B cell (primary cell): Measurements from ENCODE around the gene ATG7. TPM values are rescaled to one million over a fixed set of nuclear protein-coding genes. Genes with fewer than 3 reads are reported as not detected.

Experiments used
- ATAC-seq: fragments of 200-7000 bp; cut with Tn5 transposase; one replicate; pipeline ENCODE4 v1.10.0; 2021; ENCODE audit warnings: low read depth, mild to moderate bottlenecking, moderate number of reproducible peaks, moderate library complexity
- CTCF ChIA-PET: fragments of 350-600 bp; sonication (Branson Sonifier 250); formaldehyde crosslinking; loops from one replicate; lab custom pipeline; 2021; ENCODE audit warnings: antibody characterized with exemption, inconsistent platforms; lab: Charles Lee
- POLR2A ChIA-PET: fragments of 350-600 bp; sonication (Branson Sonifier 250); formaldehyde crosslinking; loops from one replicate; lab custom pipeline; 2021; ENCODE audit warnings: antibody characterized with exemption; lab: Charles Lee
- DNase-seq: peaks from one replicate; pipeline ENCODE4 v3.0.0; 2013
- H2AFZ ChIP-seq: 2 replicates; pipeline ENCODE4 v1.6.1; 2012; ENCODE audit warnings: mild to moderate bottlenecking, low read depth, low read length; ENCODE audit not compliant: insufficient read depth, poor library complexity, severe bottlenecking
- H3K27ac ChIP-seq, 2 donors: 1 replicate in 1 of 2; 2 replicates in 1 of 2; pipeline ENCODE4 v1.5.1; 2012 to 2013; ENCODE audit warnings: low read length in 2 of 2, mild to moderate bottlenecking in 2 of 2, moderate library complexity in 1 of 2
- H3K27me3 ChIP-seq, 4 experiments: fragments of 200-600 bp in 1 of 4; sonication (generic) in 1 of 4; replicated peaks in 1 of 4; 1 replicate in 2 of 4; 2 replicates in 2 of 4; pipeline versions ENCODE4 v1.6.1 to v1.7.0; 2013 to 2016; ENCODE audit warnings: low read length in 3 of 4, mild to moderate bottlenecking in 2 of 4, mixed read lengths in 1 of 4, moderate library complexity in 1 of 4; ENCODE audit not compliant: insufficient read depth in 4 of 4, control insufficient read depth in 3 of 4; ENCODE audit errors: control extremely low read depth in 1 of 4
- H3K36me3 ChIP-seq, 2 experiments: replicated peaks in 1 of 2; 1 replicate in 1 of 2; 2 replicates in 1 of 2; pipeline versions ENCODE4 v1.6.1 to v1.7.1; 2013; ENCODE audit warnings: low read length in 1 of 2; ENCODE audit not compliant: insufficient read depth in 2 of 2, control insufficient read depth in 1 of 2; ENCODE audit errors: control extremely low read depth in 1 of 2, extremely low read depth in 1 of 2
- H3K4me1 ChIP-seq, 2 donors: fragments of 200-600 bp in 1 of 2; sonication (generic) in 1 of 2; 1 replicate in 1 of 2; 2 replicates in 1 of 2; pipeline versions ENCODE4 v1.5.1 to v1.6.1; 2013 to 2017; ENCODE audit warnings: low read length in 2 of 2; ENCODE audit not compliant: control insufficient read depth in 2 of 2, insufficient read depth in 2 of 2
- H3K4me2 ChIP-seq: replicated peaks from 2 replicates; pipeline ENCODE3; 2012; ENCODE audit warnings: mild to moderate bottlenecking, low read depth, low read length; ENCODE audit not compliant: poor library complexity, severe bottlenecking
- H3K4me3 ChIP-seq, 5 experiments: fragments of 200-600 bp in 1 of 5; sonication (generic) in 1 of 5; 1 replicate in 3 of 5; 2 replicates in 2 of 5; pipeline versions ENCODE4 v1.5.1 to v1.7.0; 2011 to 2016; ENCODE audit warnings: low read length in 4 of 5, mild to moderate bottlenecking in 4 of 5, low read depth in 2 of 5, control low read depth in 1 of 5, moderate library complexity in 1 of 5; ENCODE audit not compliant: insufficient read depth in 1 of 5; ENCODE audit errors: control extremely low read depth in 1 of 5, extremely low read depth in 1 of 5
- H3K79me2 ChIP-seq: fragments of 200-600 bp; sonication (generic); one replicate; pipeline ENCODE4 v1.6.0; 2016; ENCODE audit warnings: low read length; ENCODE audit not compliant: control insufficient read depth, insufficient read depth
- H3K9ac ChIP-seq: fragments of 200-600 bp; sonication (generic); 2 replicates; pipeline ENCODE4 v1.6.1; 2017; ENCODE audit warnings: mild to moderate bottlenecking, low read length, moderate library complexity
- H3K9me3 ChIP-seq, 3 donors: one replicate each; pipeline versions ENCODE4 v1.6.1 to v1.7.1; 2013; ENCODE audit warnings: low read length in 2 of 3; ENCODE audit not compliant: control insufficient read depth in 2 of 3, insufficient read depth in 1 of 3; ENCODE audit errors: control extremely low read depth in 1 of 3
- H4K20me1 ChIP-seq: 2 replicates; pipeline ENCODE4 v1.6.0; 2012; ENCODE audit warnings: mild to moderate bottlenecking, low read length; ENCODE audit not compliant: insufficient read depth, control insufficient read depth, poor library complexity, severe bottlenecking
- H3K27ac Mint-ChIP-seq: one replicate; pipeline ENCODE4 v1.8.0; 2021; ENCODE audit warnings: mixed read lengths
- H3K27me3 Mint-ChIP-seq: one replicate; pipeline ENCODE4 v1.8.0; 2021; ENCODE audit warnings: mixed read lengths
- H3K4me1 Mint-ChIP-seq: one replicate; pipeline ENCODE4 v1.8.0; 2021; ENCODE audit warnings: mixed read lengths
- H3K4me3 Mint-ChIP-seq: one replicate; pipeline ENCODE4 v1.8.0; 2021; ENCODE audit warnings: mixed read lengths
- H3K9me3 Mint-ChIP-seq: one replicate; pipeline ENCODE4 v1.8.0; 2022; ENCODE audit warnings: mixed read lengths; ENCODE audit not compliant: insufficient read depth
- CTCF ChIP-seq: fragments of 200-600 bp; IDR thresholded peaks from one replicate; pipeline ENCODE4 v1.8.0; 2022; ENCODE audit warnings: antibody characterized with exemption, mild to moderate bottlenecking
- EZH2 ChIP-seq: IDR thresholded peaks from 2 replicates; pipeline ENCODE4 v1.6.1; 2012; ENCODE audit warnings: borderline replicate concordance, low read depth, mild to moderate bottlenecking, moderate library complexity, low read length; ENCODE audit not compliant: insufficient read depth, poor library complexity, severe bottlenecking
- WGBS: methylation state at CpG from one replicate; pipeline ENCODE4 v1.1.5; 2013; ENCODE audit warnings: missing lambda C conversion rate; ENCODE audit not compliant: insufficient coverage; 5-methylcytosine and 5-hydroxymethylcytosine counted together
- intact Hi-C: fragments of 100-400 bp; cut with micrococcal nuclease; formaldehyde crosslinking; loops from one replicate; pipeline ENCODE4 v1.10.0; 2022
- polyA plus RNA-seq: library from polyadenylated mRNA; depleted of rRNA; stranded (reverse); fragments of >200 nt; gene quantifications from 2 replicates; pipeline ENCODE4 v1.2.3, GENCODE V29; 2012
- total RNA-seq, 2 donors: library from RNA; stranded (reverse); fragments of 120-200 nt in 1 of 2; gene quantifications; 1 replicate in 1 of 2; 2 replicates in 1 of 2; pipeline versions ENCODE4 v1.2.3 to v1.2.4, GENCODE V29; 2013 to 2022

Gene ATG7
- total and polyA plus RNA-seq, 2 donors (not counting 1 experiment from before 2014, with no cell fraction given) = 13.9 to 66.4 TPM

GRCh38 chr3:11287404-11287803, 15.2 kb downstream of the ATG7 start:
- no peaks in the 10 kb centered on the region for H3K27me3 Mint-ChIP-seq
- H3K9me3 Mint-ChIP-seq = no peaks in the 10 kb centered on the region
- ChIA-PET CTCF (interaction anchor here (0.6 to 4.3 kb wide), 5 partner anchors 14 to 1025 kb away, joined by 3 to 30 read pairs (median 7); partner anchors contain the start of gene ATG7), POLR2A (interaction anchor here (0.6 to 2.4 kb wide), 2 partner anchors 15 to 1505 kb away, joined by 3 to 29 read pairs; partner anchors contain the start of gene ATG7)
- peaks cover 55% of the 10 kb centered on the region for H3K4me1 Mint-ChIP-seq
- Histone ChIP-seq H3K79me2 (peaks cover 53% of the 10 kb centered on the region), H3K27ac (peak overlapping the region; percentile 91 to 98), H2AFZ (no peak overlapping the region), H3K9me3 (no peaks in the 10 kb centered on the region), H3K9ac (peak overlapping the region; percentile 1), H3K27me3 (no peaks in the 10 kb centered on the region), H3K4me2 (peak overlapping the region; percentile 75), H3K4me3 (no peak overlapping the region), H4K20me1 (no peaks in the 10 kb centered on the region), H3K36me3 (peaks cover 0 to 9% of the 10 kb centered on the region in 2 experiments), H3K4me1 (peaks cover 48 to 49% of the 10 kb centered on the region in 2 donors)
- H3K27ac Mint-ChIP-seq = peak overlapping the region; percentile 75
- intact Hi-C loops = no loop called here
- peak overlapping the region; percentile 48 for H3K4me3 Mint-ChIP-seq
- TF ChIP-seq CTCF (no peak), EZH2 (no peak)
- no peak for ATAC-seq
- 98% methylated on average over 7 of the region's 10 CpGs for WGBS
- DNase-seq = no peak

GRCh38 chr3:11288021-11288491, 15.9 kb downstream of the ATG7 start:
- Histone ChIP-seq H3K4me2 (peak overlapping the region; percentile 75), H3K9me3 (no peaks in the 10 kb centered on the region), H3K79me2 (peaks cover 57% of the 10 kb centered on the region), H3K27ac (peak overlapping the region; percentile 91 to 98), H3K9ac (no peak overlapping the region), H3K4me3 (peak overlapping the region in 1 of 5 experiments; percentile 63), H4K20me1 (no peaks in the 10 kb centered on the region), H2AFZ (peak overlapping the region; percentile 64), H3K36me3 (peaks cover 0 to 3% of the 10 kb centered on the region in 2 experiments), H3K4me1 (peaks cover 48 to 49% of the 10 kb centered on the region in 2 donors), H3K27me3 (no peaks in the 10 kb centered on the region)
- no CpG with 5 or more reads among the region's 2 CpGs for WGBS
- Mint-ChIP-seq H3K4me3 (peak overlapping the region; percentile 85), H3K9me3 (no peaks in the 10 kb centered on the region), H3K4me1 (peaks cover 57% of the 10 kb centered on the region), H3K27me3 (no peaks in the 10 kb centered on the region), H3K27ac (peak overlapping the region; percentile 98)
- ChIA-PET POLR2A (interaction anchor here (0.6 to 2.4 kb wide), 3 partner anchors 10 to 1504 kb away, joined by 3 to 29 read pairs (median 7); partner anchors contain the start of gene ATG7), CTCF (interaction anchor here (0.6 to 4.3 kb wide), 7 partner anchors 14 to 1026 kb away, joined by 3 to 30 read pairs (median 4); partner anchors contain the start of gene ATG7)
- ATAC-seq (no peak), DNase-seq (peak; percentile 15)
- intact Hi-C loops = loop anchor here (2.0 kb wide), 1 partner anchor 47 kb away; no protein-coding TSS in a partner anchor
- TF ChIP-seq CTCF = no peak
- TF ChIP-seq EZH2 = no peak
